CD8-positive, alpha-beta memory T cell (primary cell): ENCODE data around the gene RNF180. TPM values are rescaled to one million over a fixed set of nuclear protein-coding genes. Genes with fewer than 3 reads are reported as not detected.
"Not testable (repeated sequence)": the region's sequence is repeated elsewhere in the genome, so short reads cannot be mapped to it uniquely, and the experiment has no call there.

Experiments
- CTCF ChIA-PET: fragments of 350-600 bp; sonication (Branson Sonifier 250); formaldehyde crosslinking; loops from one replicate; lab custom pipeline; 2021; ENCODE audit warnings: antibody characterized with exemption; lab: Charles Lee
- POLR2A ChIA-PET: fragments of 350-600 bp; sonication (Branson Sonifier 250); formaldehyde crosslinking; loops from one replicate; lab custom pipeline; 2021; ENCODE audit warnings: antibody characterized with exemption; lab: Charles Lee
- DNase-seq, 5 donors: peaks; one replicate each; pipeline versions ENCODE4 v3.0.0 to v3.0.0-alpha.2; 2020 to 2022; ENCODE audit warnings: mixed read lengths in 1 of 5
- H3K27ac ChIP-seq: one replicate; pipeline ENCODE4 v1.7.0; 2013; ENCODE audit warnings: low read depth, mild to moderate bottlenecking, low read length, moderate library complexity
- H3K27me3 ChIP-seq: 2 replicates; pipeline ENCODE4 v1.7.0; 2013; ENCODE audit warnings: low read length, mild to moderate bottlenecking; ENCODE audit not compliant: insufficient read depth, poor library complexity, severe bottlenecking
- H3K36me3 ChIP-seq: 2 replicates; pipeline ENCODE4 v1.7.0; 2013; ENCODE audit warnings: mild to moderate bottlenecking, low read length, moderate library complexity; ENCODE audit not compliant: insufficient read depth
- H3K4me1 ChIP-seq: 2 replicates; pipeline ENCODE4 v1.7.0; 2013; ENCODE audit warnings: mild to moderate bottlenecking, low read length, moderate library complexity; ENCODE audit not compliant: insufficient read depth
- H3K4me3 ChIP-seq: 2 replicates; pipeline ENCODE4 v1.7.0; 2013; ENCODE audit warnings: mild to moderate bottlenecking, low read length
- H3K9me3 ChIP-seq: 2 replicates; pipeline ENCODE4 v1.7.0; 2013; ENCODE audit warnings: mild to moderate bottlenecking, low read length
- H3K27ac Mint-ChIP-seq, 8 donors: one replicate each; pipeline ENCODE4 v1.8.0; 2020 to 2021; ENCODE audit warnings: mixed read lengths in 8 of 8, mild to moderate bottlenecking in 6 of 8, inconsistent platforms in 3 of 8, moderate library complexity in 3 of 8
- H3K27me3 Mint-ChIP-seq, 2 donors: one replicate each; pipeline ENCODE4 v1.8.0; 2020 to 2021; ENCODE audit warnings: mixed read lengths in 2 of 2, mild to moderate bottlenecking in 1 of 2, moderate library complexity in 1 of 2
- H3K36me3 Mint-ChIP-seq, 3 donors: one replicate each; pipeline ENCODE4 v1.8.0; 2020 to 2021; ENCODE audit warnings: mixed read lengths in 3 of 3, inconsistent platforms in 1 of 3, mild to moderate bottlenecking in 1 of 3
- H3K4me1 Mint-ChIP-seq, 3 donors: one replicate each; pipeline ENCODE4 v1.8.0; 2020 to 2021; ENCODE audit warnings: mixed read lengths in 3 of 3, inconsistent platforms in 1 of 3, mild to moderate bottlenecking in 1 of 3
- H3K4me3 Mint-ChIP-seq, 7 donors: one replicate each; pipeline ENCODE4 v1.8.0; 2020 to 2021; ENCODE audit warnings: mixed read lengths in 7 of 7, mild to moderate bottlenecking in 6 of 7, moderate library complexity in 4 of 7, inconsistent platforms in 2 of 7
- H3K9me3 Mint-ChIP-seq, 5 donors: one replicate each; pipeline ENCODE4 v1.8.0; 2020 to 2022; ENCODE audit warnings: mixed read lengths in 5 of 5, mild to moderate bottlenecking in 3 of 5, moderate library complexity in 2 of 5, inconsistent platforms in 1 of 5
- polyA plus RNA-seq: library from polyadenylated mRNA; unstranded; fragments of 300-500 nt; fragmentation: Illumina TruSeq; gene quantifications from one replicate; pipeline ENCODE4 v1.2.3, GENCODE V29; 2021
- total RNA-seq, 2 experiments: library from RNA; stranded (reverse); gene quantifications; one replicate each; pipeline ENCODE4 v1.2.3, GENCODE V29; 2021

Gene RNF180
- total and polyA plus RNA-seq, 3 experiments from 2014 or later, result not detected

DNA sequence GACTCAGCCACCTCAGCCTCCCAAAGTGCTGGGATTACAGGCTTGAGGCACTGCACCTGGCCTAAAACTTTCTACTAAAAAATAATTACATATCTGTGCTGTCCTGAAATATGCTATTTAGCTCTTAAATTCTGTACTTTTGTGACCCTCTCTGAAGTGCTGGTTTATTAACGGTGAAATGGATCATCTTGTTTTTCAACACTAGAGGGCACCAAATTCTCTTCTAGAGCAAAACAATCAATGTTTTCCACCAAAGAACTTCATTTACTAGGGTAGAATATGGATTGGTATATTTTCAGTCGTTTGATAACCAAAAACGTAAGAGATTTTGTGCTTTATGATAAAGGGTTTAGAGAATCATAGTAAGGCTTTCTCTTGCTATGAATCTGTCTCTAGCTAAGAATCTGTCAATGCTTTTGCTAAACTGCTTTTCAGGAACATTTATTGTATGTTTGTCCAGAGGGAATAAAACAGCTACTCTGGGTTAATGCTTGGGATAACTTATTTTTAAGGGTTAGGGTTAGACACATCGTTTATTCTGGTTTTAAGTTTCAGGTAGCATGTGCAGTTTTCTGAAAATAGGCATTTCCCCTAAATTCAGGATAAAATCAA, 63.6 kb downstream of the RNF180 start:
- ChIA-PET CTCF (interaction anchor here (1.4 to 1.7 kb wide), 2 partner anchors 13 to 553 kb away, joined by 3 to 4 read pairs; no protein-coding TSS in a partner anchor), POLR2A (no interaction called here)
- H3K36me3 ChIP-seq, result no peaks in the 10 kb centered on the region
- no peaks in the 10 kb centered on the region for H3K9me3 ChIP-seq
- Mint-ChIP-seq H3K4me3 (no peak overlapping the region), H3K27me3 (no peaks in the 10 kb centered on the region), H3K4me1 (no peaks in the 10 kb centered on the region), H3K9me3 (peaks cover 0 to 4% (median 0%) of the 10 kb centered on the region in 5 donors), H3K36me3 (no peaks in the 10 kb centered on the region), H3K27ac (no peak overlapping the region)
- DNase-seq, result no peak
- no peak overlapping the region for H3K27ac ChIP-seq
- H3K4me1 ChIP-seq, result no peaks in the 10 kb centered on the region
- no peak overlapping the region for H3K4me3 ChIP-seq
- no peaks in the 10 kb centered on the region for H3K27me3 ChIP-seq

DNA sequence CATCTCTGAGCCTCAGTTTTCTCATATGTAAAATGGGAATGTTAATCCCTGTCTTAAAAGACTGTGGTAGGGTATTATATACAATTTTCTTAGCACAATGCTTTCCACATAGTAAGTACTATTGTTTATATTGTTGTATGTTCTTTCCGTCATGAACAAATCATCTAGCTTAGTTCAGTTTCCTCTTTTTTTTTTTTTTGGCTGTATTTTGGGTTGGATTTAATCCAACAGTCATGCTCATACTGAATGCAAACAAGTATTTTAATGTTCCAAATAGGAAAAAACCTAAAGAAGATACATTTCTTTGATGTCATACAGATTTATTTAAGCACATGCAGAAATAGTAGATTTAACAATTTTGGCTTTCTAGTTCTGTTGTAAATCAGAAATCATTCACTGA, 95.1 kb downstream of the RNF180 start:
- POLR2A ChIA-PET, result no interaction called here

DNA sequence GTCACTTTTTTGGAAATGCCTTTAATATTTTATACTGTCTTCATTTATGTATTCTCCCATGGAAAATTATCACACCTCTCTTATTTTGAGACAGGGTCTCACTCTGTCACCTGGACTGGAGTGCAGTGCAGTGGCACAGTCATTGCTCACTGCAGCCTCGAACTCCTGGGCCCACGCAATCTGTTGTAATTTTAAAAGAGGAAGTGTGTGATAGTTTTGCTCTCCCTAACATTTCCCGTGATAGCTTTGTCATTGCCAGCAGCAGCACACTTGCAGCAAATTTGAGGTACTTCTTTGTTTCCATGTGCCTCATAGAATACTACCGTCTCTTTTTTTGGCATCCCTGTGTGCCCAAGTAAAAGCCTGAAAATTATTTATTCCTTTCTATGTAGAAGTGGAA, 103.5 kb downstream of the RNF180 start:
- Mint-ChIP-seq H3K27me3 (no peaks in the 10 kb centered on the region), H3K4me1 (no peaks in the 10 kb centered on the region), H3K27ac (no peak overlapping the region), H3K36me3 (no peaks in the 10 kb centered on the region), H3K9me3 (peaks cover 0 to 7% (median 5%) of the 10 kb centered on the region in 5 donors), H3K4me3 (no peak overlapping the region)
- no peaks in the 10 kb centered on the region for H3K4me1 ChIP-seq
- no peak for DNase-seq
- ChIA-PET CTCF (no interaction called here), POLR2A (no interaction called here)
- no peaks in the 10 kb centered on the region for H3K36me3 ChIP-seq
- no peak overlapping the region for H3K4me3 ChIP-seq
- H3K27me3 ChIP-seq, result no peaks in the 10 kb centered on the region
- no peaks in the 10 kb centered on the region for H3K9me3 ChIP-seq
- no peak overlapping the region for H3K27ac ChIP-seq

More for the DNA sequence above, 95.1 kb downstream of the RNF180 start:
- no peaks in the 10 kb centered on the region for H3K4me1 ChIP-seq
- Mint-ChIP-seq H3K27ac (no peak overlapping the region), H3K9me3 (peaks cover 0 to 7% (median 6%) of the 10 kb centered on the region in 5 donors), H3K27me3 (no peaks in the 10 kb centered on the region), H3K4me3 (no peak overlapping the region), H3K36me3 (no peaks in the 10 kb centered on the region), H3K4me1 (no peaks in the 10 kb centered on the region)
- H3K9me3 ChIP-seq, result no peaks in the 10 kb centered on the region
- H3K4me3 ChIP-seq, result no peak overlapping the region
- H3K27me3 ChIP-seq, result no peaks in the 10 kb centered on the region
- H3K27ac ChIP-seq, result no peak overlapping the region
- H3K36me3 ChIP-seq, result no peaks in the 10 kb centered on the region
- CTCF ChIA-PET, result no interaction called here
- DNase-seq, result no peak

DNA sequence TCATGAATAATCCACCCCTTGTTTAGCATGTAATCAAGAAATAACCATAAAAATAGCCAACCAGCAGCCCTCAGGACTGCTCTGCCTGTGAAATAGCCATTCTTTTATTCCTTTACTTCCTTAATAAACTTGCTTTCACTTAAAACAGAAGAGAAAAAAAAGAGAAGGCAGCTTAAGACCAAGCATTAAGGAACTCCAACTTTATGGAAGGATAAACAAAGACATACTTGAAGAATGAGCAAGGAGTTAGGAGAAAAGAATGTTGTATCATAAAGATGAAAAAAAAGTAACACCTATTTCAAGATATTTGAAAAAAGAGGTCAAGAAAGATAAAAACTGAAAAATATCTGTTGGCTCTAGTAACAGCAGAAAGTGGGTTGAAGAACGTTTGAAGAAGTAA, 107.6 kb downstream of the RNF180 start:
- CTCF ChIA-PET, result no interaction called here
- no peaks in the 10 kb centered on the region for H3K4me1 Mint-ChIP-seq
- H3K9me3 Mint-ChIP-seq, result peaks cover 0 to 7% (median 0%) of the 10 kb centered on the region in 5 donors
- no peak for DNase-seq
- no peak overlapping the region for H3K4me3 Mint-ChIP-seq
- Histone ChIP-seq H3K4me1 (no peaks in the 10 kb centered on the region), H3K36me3 (no peaks in the 10 kb centered on the region), H3K9me3 (no peaks in the 10 kb centered on the region), H3K27ac (no peak overlapping the region), H3K27me3 (no peaks in the 10 kb centered on the region), H3K4me3 (no peak overlapping the region)
- H3K27me3 Mint-ChIP-seq, result no peaks in the 10 kb centered on the region
- H3K27ac Mint-ChIP-seq, result no peak overlapping the region
- POLR2A ChIA-PET, result no interaction called here
- H3K36me3 Mint-ChIP-seq, result no peaks in the 10 kb centered on the region

- Histone ChIP-seq H3K27ac (no peak overlapping the region), H3K27me3 (no peaks in the 10 kb centered on the region), H3K9me3 (no peaks in the 10 kb centered on the region), H3K4me3 (no peak overlapping the region), H3K36me3 (no peaks in the 10 kb centered on the region), H3K4me1 (no peaks in the 10 kb centered on the region)
- Mint-ChIP-seq H3K27ac (no peak overlapping the region), H3K9me3 (peaks cover 3 to 20% (median 10%) of the 10 kb centered on the region in 5 donors), H3K36me3 (peaks cover 0 to 1% (median 0%) of the 10 kb centered on the region in 3 donors), H3K27me3 (no peaks in the 10 kb centered on the region), H3K4me3 (no peak overlapping the region), H3K4me1 (no peaks in the 10 kb centered on the region)
- no peak for DNase-seq
- CTCF ChIA-PET, result no interaction called here
- POLR2A ChIA-PET, result no interaction called here
These were observed 119.8 kb downstream of the RNF180 start for GRCh38 chr5:64285188-64286130.

DNA sequence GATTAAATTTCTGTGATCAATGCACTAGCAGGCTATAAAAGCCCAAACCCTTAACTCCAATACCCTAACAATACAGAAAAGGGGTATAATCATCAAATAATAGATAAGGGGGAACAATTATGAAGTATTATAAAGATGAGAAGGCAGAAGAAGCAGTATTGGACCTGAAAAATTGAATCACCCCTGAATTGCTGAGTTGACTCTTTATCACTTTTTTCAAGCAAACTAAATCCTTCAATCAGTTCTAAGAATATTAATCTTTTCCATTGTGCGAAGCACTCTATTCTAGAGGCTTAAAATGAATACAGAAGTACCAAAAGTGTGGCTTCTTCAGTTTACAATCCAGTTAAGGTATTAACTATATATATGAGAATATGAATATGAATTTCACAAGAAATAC, 120.7 kb downstream of the RNF180 start:
- Histone ChIP-seq H3K4me1 (no peaks in the 10 kb centered on the region), H3K36me3 (no peaks in the 10 kb centered on the region), H3K9me3 (no peaks in the 10 kb centered on the region), H3K4me3 (no peak overlapping the region), H3K27me3 (no peaks in the 10 kb centered on the region), H3K27ac (no peak overlapping the region)
- POLR2A ChIA-PET, result no interaction called here
- H3K4me3 Mint-ChIP-seq, result no peak overlapping the region
- no peaks in the 10 kb centered on the region for H3K4me1 Mint-ChIP-seq
- CTCF ChIA-PET, result no interaction called here
- H3K27me3 Mint-ChIP-seq, result no peaks in the 10 kb centered on the region
- no peak overlapping the region for H3K27ac Mint-ChIP-seq
- no peak for DNase-seq
- H3K9me3 Mint-ChIP-seq, result peaks cover 3 to 17% (median 9%) of the 10 kb centered on the region in 5 donors
- H3K36me3 Mint-ChIP-seq, result peaks cover 0 to 1% (median 0%) of the 10 kb centered on the region in 3 donors

- H3K27ac Mint-ChIP-seq, H3K4me3 Mint-ChIP-seq, H3K4me3 ChIP-seq, POLR2A ChIA-PET, H3K27me3 ChIP-seq, H3K27ac ChIP-seq, H3K36me3 ChIP-seq, CTCF ChIA-PET, H3K4me1 Mint-ChIP-seq, DNase-seq, H3K27me3 Mint-ChIP-seq, H3K9me3 ChIP-seq, H3K4me1 ChIP-seq, H3K36me3 Mint-ChIP-seq: not testable (repeated sequence)
- peaks cover 0 to 15% (median 9%) of the 10 kb centered on the region in 5 donors for H3K9me3 Mint-ChIP-seq
These were observed 122.9 kb downstream of the RNF180 start for GRCh38 chr5:64288496-64288895.

DNA sequence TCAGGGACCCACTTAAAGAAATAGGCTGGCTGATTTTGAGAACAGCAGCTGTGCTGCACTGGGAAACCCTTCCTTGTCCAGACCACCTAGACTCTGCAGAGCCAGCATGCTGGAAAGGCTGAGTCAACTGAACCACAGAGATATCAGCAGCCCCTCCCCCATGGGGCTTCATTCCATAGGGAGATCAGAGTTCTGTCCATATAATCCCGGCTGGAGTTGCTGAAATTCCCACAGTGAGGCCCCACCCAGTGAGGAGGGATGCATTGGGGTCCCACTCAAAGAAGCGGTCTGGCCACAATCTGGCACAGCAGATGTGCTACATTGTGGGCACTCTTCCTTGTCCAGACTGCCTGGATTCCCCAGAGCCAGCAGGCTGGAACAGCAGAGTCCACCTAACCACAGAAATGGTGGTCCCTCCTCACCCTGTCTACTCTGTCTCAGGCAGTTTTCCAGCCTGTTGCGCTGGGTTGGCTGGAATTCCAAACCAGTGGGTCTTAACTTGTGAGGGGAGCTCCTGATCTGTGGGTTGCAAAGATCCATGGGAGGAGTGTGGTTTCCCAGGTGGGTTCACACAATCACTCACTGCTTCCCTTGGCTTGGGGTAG, 127.1 kb downstream of the RNF180 start:
- Mint-ChIP-seq H3K27me3 (no peaks in the 10 kb centered on the region), H3K4me1 (no peaks in the 10 kb centered on the region), H3K27ac (no peak overlapping the region), H3K9me3 (peaks cover 0 to 10% (median 3%) of the 10 kb centered on the region in 5 donors), H3K4me3 (no peak overlapping the region), H3K36me3 (no peaks in the 10 kb centered on the region)
- Histone ChIP-seq H3K4me1 (no peaks in the 10 kb centered on the region), H3K27ac (no peak overlapping the region), H3K9me3 (no peaks in the 10 kb centered on the region), H3K27me3 (no peaks in the 10 kb centered on the region), H3K36me3 (no peaks in the 10 kb centered on the region), H3K4me3 (no peak overlapping the region)
- DNase-seq, result no peak
- ChIA-PET POLR2A (no interaction called here), CTCF (no interaction called here)
